Activated CD8-positive, alpha-beta memory T cell treated with anti-CD3 and anti-CD28 coated beads for 24 hours (primary cell): ENCODE results near the gene SLC41A2.

Source experiments
- DNase-seq: peaks from one replicate; pipeline ENCODE4 v3.0.0-alpha.2; 2020

Gene SLC41A2

GRCh38 chr12:104929977-104930376 lies 28.1 kb downstream of the SLC41A2 start:
- DNase-seq = no peak

DNA sequence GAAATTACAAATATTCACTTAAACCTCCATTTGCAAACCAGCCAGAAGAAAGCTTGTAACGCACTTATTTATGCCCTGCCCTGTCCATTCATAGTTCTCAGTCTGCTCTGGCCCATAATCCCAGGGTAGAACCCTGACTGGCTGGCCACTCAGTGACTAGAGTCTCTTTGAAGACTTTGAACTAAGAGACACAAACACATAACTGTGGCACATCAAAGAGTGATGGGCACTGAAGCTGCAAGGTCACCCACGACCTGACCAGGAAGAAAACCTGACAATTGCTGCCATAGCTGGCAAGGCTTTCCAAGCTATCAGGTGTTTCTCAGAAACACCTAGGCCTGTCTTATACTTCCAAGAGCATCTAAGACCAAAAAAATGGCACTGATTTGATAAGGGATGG lies 28.7 kb downstream of the SLC41A2 start:
- no peak for DNase-seq

- no peak for DNase-seq
Measured at GRCh38 chr12:104928036-104928745, 29.9 kb downstream of the SLC41A2 start.

DNA sequence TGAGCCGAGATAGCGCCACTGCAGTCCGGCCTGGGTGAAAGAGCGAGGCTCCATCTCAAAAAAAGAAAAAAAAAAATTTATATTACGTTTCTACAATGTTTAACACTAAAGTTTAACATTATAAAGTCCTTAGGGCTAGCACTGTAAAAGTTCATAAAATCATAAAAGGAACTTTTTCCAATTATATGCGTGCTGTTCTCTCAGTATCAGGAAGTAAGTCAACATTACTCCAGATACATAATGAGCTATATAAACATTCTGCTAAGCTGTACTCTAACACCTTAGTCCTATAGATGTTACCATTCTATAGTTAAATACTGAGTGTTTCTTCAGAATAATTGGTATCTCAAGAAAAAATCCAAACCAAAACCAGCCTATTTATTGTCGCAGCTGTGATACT lies 32.6 kb downstream of the SLC41A2 start:
- DNase-seq = no peak

GRCh38 chr12:104921340-104921739 lies 36.8 kb downstream of the SLC41A2 start:
- DNase-seq = no peak

DNA sequence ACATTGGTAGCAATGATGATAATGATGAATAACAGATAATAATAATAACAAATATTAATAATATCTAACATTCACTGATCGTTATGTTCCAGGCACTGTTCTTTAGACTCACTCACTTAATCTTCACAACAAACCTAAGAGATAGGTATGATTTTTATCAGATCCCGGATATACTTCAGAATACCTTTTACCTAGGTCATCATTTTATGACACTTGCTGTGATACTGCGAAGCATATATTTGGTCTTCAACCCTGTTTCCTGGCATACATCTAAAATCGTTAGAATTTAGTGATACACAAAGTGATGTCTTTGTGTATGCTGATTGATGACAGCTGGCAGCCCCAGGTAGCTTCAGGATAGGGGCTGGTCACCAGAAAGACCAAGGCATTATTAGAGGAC lies 46.1 kb downstream of the SLC41A2 start:
- no peak for DNase-seq

DNA sequence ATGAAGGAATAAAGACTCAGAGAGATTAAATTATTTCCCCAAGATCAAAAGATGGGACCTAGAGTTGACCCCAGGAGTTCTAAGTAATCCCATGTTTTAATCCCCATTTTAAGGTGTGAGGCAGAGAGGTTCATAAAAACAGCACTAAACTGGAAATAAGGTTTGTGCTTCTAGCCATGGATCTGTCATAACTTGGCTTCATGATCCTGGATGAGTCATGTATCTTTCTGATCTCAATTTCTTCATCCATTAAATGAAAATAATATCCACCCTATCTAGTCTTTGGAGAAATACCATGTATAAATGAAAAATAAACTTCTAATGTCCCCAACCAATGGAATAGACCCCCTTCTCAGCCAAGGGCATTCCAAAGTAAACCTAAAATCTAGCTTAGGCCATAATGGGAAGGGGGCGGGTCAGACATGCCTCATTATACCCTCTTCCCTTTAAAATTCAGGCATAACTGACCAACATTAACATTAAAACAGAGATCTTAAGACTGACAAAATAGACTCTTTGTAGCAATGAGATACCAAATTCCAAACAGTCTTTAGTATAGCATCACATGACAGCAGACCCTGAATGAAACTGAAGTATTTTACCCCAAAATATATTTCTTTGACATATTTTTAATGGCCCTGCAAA lies 47.8 kb downstream of the SLC41A2 start:
- no peak for DNase-seq

GRCh38 chr12:104909761-104910160 lies 48.3 kb downstream of the SLC41A2 start:
- DNase-seq = no peak
